Spleen (tissue), 11 donors: Measurements from ENCODE around the gene SLC6A13. TPM values are rescaled to one million over a fixed set of nuclear protein-coding genes. Genes with fewer than 3 reads are reported as not detected.

Experiments
- DNase-seq: peaks from one replicate; pipeline ENCODE4 v3.0.0-alpha.2; 2020
- H3K27ac ChIP-seq, 8 donors: fragments of 200-600 bp; sonication (generic) in 7 of 8; 1 replicate in 4 of 8; 2 replicates in 4 of 8; pipeline versions ENCODE4 v1.5.0 to v1.8.0; 2016 to 2021; ENCODE audit warnings: inconsistent platforms in 4 of 8, mild to moderate bottlenecking in 4 of 8, moderate library complexity in 1 of 8
- H3K27me3 ChIP-seq, 7 donors: fragments of 200-600 bp; sonication (generic) in 6 of 7; replicated peaks in 1 of 7; 1 replicate in 4 of 7; 2 replicates in 3 of 7; pipeline versions ENCODE4 v1.5.0 to v1.8.0; 2016 to 2021; ENCODE audit warnings: inconsistent platforms in 3 of 7, mild to moderate bottlenecking in 1 of 7
- H3K36me3 ChIP-seq, 6 donors: fragments of 200-600 bp; sonication (generic) in 5 of 6; 1 replicate in 4 of 6; 2 replicates in 2 of 6; pipeline versions ENCODE4 v1.5.0 to v1.8.0; 2016 to 2021; ENCODE audit warnings: inconsistent platforms in 2 of 6
- H3K4me1 ChIP-seq, 6 donors: fragments of 200-600 bp; sonication (generic) in 5 of 6; 1 replicate in 3 of 6; 2 replicates in 3 of 6; pipeline versions ENCODE4 v1.5.0 to v1.8.0; 2016 to 2021; ENCODE audit warnings: inconsistent platforms in 3 of 6
- H3K4me3 ChIP-seq, 8 donors: fragments of 200-600 bp; sonication (generic) in 7 of 8; 1 replicate in 4 of 8; 2 replicates in 4 of 8; pipeline versions ENCODE4 v1.5.0 to v1.8.0; 2016 to 2021; ENCODE audit warnings: inconsistent platforms in 4 of 8, mild to moderate bottlenecking in 4 of 8, moderate library complexity in 2 of 8
- H3K9me3 ChIP-seq, 8 donors: fragments of 200-600 bp; sonication (generic) in 7 of 8; 1 replicate in 4 of 8; 2 replicates in 4 of 8; pipeline versions ENCODE4 v1.5.0 to v1.8.0; 2016 to 2021; ENCODE audit warnings: inconsistent platforms in 4 of 8
- CTCF ChIP-seq, 11 experiments: fragments of 200-600 bp in 7 of 11; fragments of 450-650 bp in 4 of 11; sonication (generic) in 4 of 11; IDR thresholded peaks in 8 of 11; conservative IDR thresholded peaks in 3 of 11; 1 replicate in 7 of 11; 2 replicates in 4 of 11; pipeline versions ENCODE4 v1.4.0 to v1.8.0; 2016 to 2021; ENCODE audit warnings: antibody characterized with exemption in 11 of 11, inconsistent platforms in 4 of 11, mild to moderate bottlenecking in 1 of 11
- POLR2A ChIP-seq, 3 donors: fragments of 450-650 bp; IDR thresholded peaks; one replicate each; pipeline ENCODE4 v1.5.1; 2017; ENCODE audit warnings: antibody characterized with exemption in 3 of 3, mild to moderate bottlenecking in 1 of 3
- POLR2AphosphoS5 ChIP-seq, 3 donors: sonication (generic); formaldehyde crosslinking; IDR thresholded peaks; one replicate each; pipeline ENCODE4 v1.5.1; 2017; ENCODE audit warnings: antibody characterized with exemption in 3 of 3
- WGBS, 5 donors: extraction: QIAGEN DNeasy Blood & Tissue Kit in 3 of 5; methylation state at CpG; one replicate each; pipeline versions ENCODE4 v1.1.5 to v1.1.7; 2013 to 2018; 5-methylcytosine and 5-hydroxymethylcytosine counted together
- intact Hi-C: fragments of 100-400 bp; cut with DNase I; formaldehyde crosslinking; loops from one replicate; pipeline ENCODE4 v1.15.0; 2023; ENCODE audit warnings: low total_unique reads
- polyA plus RNA-seq, 3 donors: library from polyadenylated mRNA; stranded (reverse); fragments of 200-250 nt; gene quantifications; one replicate each; pipeline ENCODE4 v1.2.1, GENCODE V29; 2013
- total RNA-seq, 7 donors: library from RNA; depleted of rRNA in 3 of 7; stranded (reverse); fragments of >200 nt in 3 of 7; fragmentation: NEBNext Ultra II Directional in 4 of 7; extraction: Animal tissue kit (Norgen Biotek cat#: 25700) in 4 of 7; gene quantifications; one replicate each; pipeline versions ENCODE4 v1.1.0 to v1.2.1, GENCODE V29; 2016 to 2021
- donor health status: healthy with polysubstance abuse.
- donor health status: DM: no; HTN: no; CAD: no; lungs with moderate emphysema.
- donor health status: DM: no; HTN: no; CAD: no.
- donor health status: Bipolar disorder and iron deficiency.
- donor health status: healthy.
- donor health status: DM: no; HTN: no; CAD: no.
- donor health status: DM: yes; HTN: yes; CAD: no.

The SLC6A13 gene
- total and polyA plus RNA-seq, 10 donors = 0.22 to 1.7 (median 0.30) TPM; not detected in 5

DNA sequence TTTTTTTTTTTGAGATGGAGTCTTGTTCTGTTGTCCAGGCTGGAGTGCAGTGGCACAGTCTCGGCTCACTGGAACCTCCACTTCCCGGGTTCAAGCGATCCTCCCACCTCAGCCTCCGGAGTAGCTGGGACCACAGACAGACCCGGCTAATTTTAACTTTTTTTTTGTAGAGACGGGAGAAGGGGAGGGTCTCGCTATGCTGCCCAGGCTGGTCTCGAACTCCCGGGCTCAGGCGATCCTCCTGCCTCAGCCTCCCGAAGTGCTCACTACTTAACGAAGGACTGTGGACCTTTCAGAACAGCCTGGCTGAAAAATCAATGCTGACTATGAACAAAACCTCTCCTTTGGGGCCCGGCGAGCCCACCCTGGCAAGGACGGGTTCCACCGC lies 59.6 kb downstream of the SLC6A13 start:
- intact Hi-C loops = no loop called here
- WGBS, 5 donors = 62 to 71% (median 70%) methylated on average over 16 of the region's 16 CpGs
- peak overlapping the region in 7 of 8 donors; percentile 10 to 60 (median 32) for H3K4me3 ChIP-seq

DNA sequence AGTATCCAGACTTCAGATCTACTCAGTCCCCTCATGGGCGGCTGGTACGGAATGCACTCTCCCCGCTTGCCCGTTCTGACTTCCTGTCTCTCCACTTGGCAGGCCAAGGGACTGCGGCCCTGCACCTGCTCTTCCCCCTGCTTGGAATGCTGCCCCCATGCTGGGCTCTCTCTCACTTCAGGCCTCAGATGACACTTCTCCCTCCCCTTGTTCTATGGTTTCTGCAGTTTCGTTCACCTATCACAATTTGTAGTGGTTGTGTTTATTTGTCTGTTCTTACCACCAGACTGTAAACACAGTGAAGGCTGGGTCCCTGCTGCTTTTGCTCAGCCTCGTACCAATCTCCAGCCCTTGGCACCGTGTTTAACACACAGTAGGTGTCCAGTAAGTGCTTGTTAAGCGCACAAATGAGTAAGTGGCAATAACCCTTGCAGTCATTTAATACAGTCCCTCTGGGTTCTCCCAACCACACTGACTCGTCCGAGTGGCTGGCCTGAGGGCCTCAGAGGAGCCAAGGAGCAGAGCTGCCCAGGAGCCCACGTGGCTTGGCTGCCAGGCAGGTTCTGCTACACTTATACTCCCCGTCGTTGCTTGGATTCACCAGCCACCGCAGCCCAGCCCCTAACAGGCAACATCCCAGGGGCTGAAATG lies 60.4 kb downstream of the SLC6A13 start:
- peak; percentile 69 for DNase-seq
- Histone ChIP-seq H3K36me3 (no peaks in the 10 kb centered on the region), H3K27me3 (peaks cover 0 to 75% (median 24%) of the 10 kb centered on the region in 7 donors), H3K4me1 (peaks cover 0 to 12% (median 8%) of the 10 kb centered on the region in 6 donors), H3K9me3 (no peaks in the 10 kb centered on the region), H3K27ac (no peak overlapping the region), H3K4me3 (no peak overlapping the region)
- TF ChIP-seq POLR2AphosphoS5 (IDR thresholded peaks at IDR 0.05) (no peak), POLR2A (IDR thresholded peaks at IDR 0.05) (no peak), CTCF (IDR thresholded peaks at IDR 0.05 in 8 of 11, conservative IDR thresholded peaks at IDR 0.05 in 3 of 11) (no peak)
- WGBS, 5 donors = 51 to 72% (median 57%) methylated on average over 15 of the region's 15 CpGs
- intact Hi-C loops = no loop called here

More for the DNA sequence above, 59.6 kb downstream of the SLC6A13 start:
- H3K4me1 ChIP-seq = peaks cover 0 to 12% (median 8%) of the 10 kb centered on the region in 6 donors
- H3K27ac ChIP-seq = no peak overlapping the region
- peaks cover 0 to 82% (median 24%) of the 10 kb centered on the region in 7 donors for H3K27me3 ChIP-seq
- TF ChIP-seq POLR2AphosphoS5 (IDR thresholded peaks at IDR 0.05) (no peak), CTCF (IDR thresholded peaks at IDR 0.05 in 8 of 11, conservative IDR thresholded peaks at IDR 0.05 in 3 of 11) (no peak), POLR2A (IDR thresholded peaks at IDR 0.05) (no peak)
- no peaks in the 10 kb centered on the region for H3K9me3 ChIP-seq
- no peaks in the 10 kb centered on the region for H3K36me3 ChIP-seq
- no peak for DNase-seq

GRCh38 chr12:201361-201760 lies 61.3 kb downstream of the SLC6A13 start:
- intact Hi-C loops = no loop called here
- 81 to 84% (median 83%) methylated on average over 8 of the region's 8 CpGs for WGBS, 5 donors
- Histone ChIP-seq H3K4me1 (peaks cover 0 to 12% (median 8%) of the 10 kb centered on the region in 6 donors), H3K27me3 (peaks cover 0 to 71% (median 23%) of the 10 kb centered on the region in 7 donors), H3K9me3 (no peaks in the 10 kb centered on the region), H3K36me3 (no peaks in the 10 kb centered on the region), H3K4me3 (no peak overlapping the region), H3K27ac (no peak overlapping the region)
- peak; percentile 55 for DNase-seq
- TF ChIP-seq POLR2A (IDR thresholded peaks at IDR 0.05) (no peak), CTCF (IDR thresholded peaks at IDR 0.05 in 8 of 11, conservative IDR thresholded peaks at IDR 0.05 in 3 of 11) (no peak), POLR2AphosphoS5 (IDR thresholded peaks at IDR 0.05) (no peak)

DNA sequence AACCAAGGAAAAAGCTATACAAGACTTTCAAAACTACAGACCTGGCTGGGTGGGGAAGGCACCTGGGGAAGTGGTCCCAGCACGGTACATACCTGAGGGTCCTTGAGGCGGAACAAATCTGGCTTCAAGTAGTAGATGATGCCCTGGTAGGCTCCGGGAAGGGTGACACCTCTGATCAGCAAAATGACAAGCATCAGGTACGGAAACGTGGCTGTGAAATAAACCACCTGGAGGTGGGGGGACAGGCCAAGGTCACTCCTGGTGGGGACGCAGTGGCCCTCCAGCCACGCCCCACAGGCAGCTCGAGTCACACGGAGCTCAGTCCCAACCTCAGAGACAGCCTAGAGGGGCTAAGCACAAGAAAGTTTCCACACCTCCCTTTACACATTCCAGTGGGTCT lies 63.9 kb downstream of the SLC6A13 start:
- intact Hi-C loops = no loop called here
- DNase-seq = peak; percentile 41

More for the DNA sequence above, 63.9 kb downstream of the SLC6A13 start:
- TF ChIP-seq CTCF (IDR thresholded peaks at IDR 0.05 in 8 of 11, conservative IDR thresholded peaks at IDR 0.05 in 3 of 11) (no peak), POLR2A (IDR thresholded peaks at IDR 0.05) (no peak), POLR2AphosphoS5 (IDR thresholded peaks at IDR 0.05) (no peak)
- WGBS, 5 donors = 59 to 73% (median 65%) methylated on average over 9 of the region's 9 CpGs
- Histone ChIP-seq H3K9me3 (no peaks in the 10 kb centered on the region), H3K4me1 (peaks cover 0 to 6% (median 3%) of the 10 kb centered on the region in 6 donors), H3K27ac (no peak overlapping the region), H3K4me3 (no peak overlapping the region), H3K27me3 (peaks cover 0 to 75% (median 7%) of the 10 kb centered on the region in 7 donors), H3K36me3 (no peaks in the 10 kb centered on the region)
